ENCODE measurements around the gene LRP1B.
"Not testable (repeated sequence)": the region's sequence is repeated elsewhere in the genome, so short reads cannot be mapped to it uniquely, and the experiment has no call there.

The LRP1B gene

GRCh38 chr2:140964324-140964723 lies 1166.5 kb downstream of the LRP1B start:
- H3K27me3 ChIP-seq (ENCODE audit: control insufficient read depth in 1 of 2, insufficient read depth in 2 of 2, low read length in 2 of 2); H3K9ac ChIP-seq (ENCODE audit: low read length in 2 of 2); H3K4me1 ChIP-seq (ENCODE audit: control insufficient read depth, insufficient read depth, low read length); H3K9me3 ChIP-seq (ENCODE audit: control insufficient read depth in 2 of 2, low read length in 2 of 2); H3K36me3 ChIP-seq (ENCODE audit: control insufficient read depth in 2 of 2, insufficient read depth in 2 of 2, low read length in 2 of 2); H3K27ac ChIP-seq (ENCODE audit: low read length); H3K4me3 ChIP-seq (ENCODE audit: low read length in 2 of 2): not testable (repeated sequence)

GRCh38 chr2:140949932-140950331 lies 1180.9 kb downstream of the LRP1B start:
- Histone ChIP-seq H3K4me1 (ENCODE audit: control insufficient read depth, insufficient read depth, low read length) (no peaks in the 10 kb centered on the region), H3K9me3 (ENCODE audit: control insufficient read depth in 2 of 2, low read length in 2 of 2) (no peaks in the 10 kb centered on the region), H3K4me3 (ENCODE audit: low read length in 2 of 2) (no peak overlapping the region), H3K27me3 (ENCODE audit: control insufficient read depth in 1 of 2, insufficient read depth in 2 of 2, low read length in 2 of 2) (no peaks in the 10 kb centered on the region), H3K9ac (ENCODE audit: low read length in 2 of 2) (no peak overlapping the region), H3K27ac (ENCODE audit: low read length) (no peak overlapping the region), H3K36me3 (ENCODE audit: control insufficient read depth in 2 of 2, insufficient read depth in 2 of 2, low read length in 2 of 2) (no peaks in the 10 kb centered on the region)

- Histone ChIP-seq H3K27ac (ENCODE audit: low read length) (no peak overlapping the region), H3K4me3 (ENCODE audit: low read length in 2 of 2) (no peak overlapping the region), H3K36me3 (ENCODE audit: control insufficient read depth in 2 of 2, insufficient read depth in 2 of 2, low read length in 2 of 2) (no peaks in the 10 kb centered on the region), H3K9me3 (ENCODE audit: control insufficient read depth in 2 of 2, low read length in 2 of 2) (no peaks in the 10 kb centered on the region), H3K9ac (ENCODE audit: low read length in 2 of 2) (no peak overlapping the region), H3K4me1 (ENCODE audit: control insufficient read depth, insufficient read depth, low read length) (no peaks in the 10 kb centered on the region), H3K27me3 (ENCODE audit: control insufficient read depth in 1 of 2, insufficient read depth in 2 of 2, low read length in 2 of 2) (no peaks in the 10 kb centered on the region)
Observed at GRCh38 chr2:140947236-140947635, 1183.6 kb downstream of the LRP1B start.

GRCh38 chr2:140943867-140944266 lies 1186.9 kb downstream of the LRP1B start:
- Histone ChIP-seq H3K4me1 (ENCODE audit: control insufficient read depth, insufficient read depth, low read length) (no peaks in the 10 kb centered on the region), H3K27me3 (ENCODE audit: control insufficient read depth in 1 of 2, insufficient read depth in 2 of 2, low read length in 2 of 2) (no peaks in the 10 kb centered on the region), H3K4me3 (ENCODE audit: low read length in 2 of 2) (no peak overlapping the region), H3K9me3 (ENCODE audit: control insufficient read depth in 2 of 2, low read length in 2 of 2) (no peaks in the 10 kb centered on the region), H3K27ac (ENCODE audit: low read length) (no peak overlapping the region), H3K9ac (ENCODE audit: low read length in 2 of 2) (no peak overlapping the region), H3K36me3 (ENCODE audit: control insufficient read depth in 2 of 2, insufficient read depth in 2 of 2, low read length in 2 of 2) (no peaks in the 10 kb centered on the region)

- Histone ChIP-seq H3K27ac (ENCODE audit: low read length) (no peak overlapping the region), H3K4me3 (ENCODE audit: low read length in 2 of 2) (no peak overlapping the region), H3K36me3 (ENCODE audit: control insufficient read depth in 2 of 2, insufficient read depth in 2 of 2, low read length in 2 of 2) (no peaks in the 10 kb centered on the region), H3K9me3 (ENCODE audit: control insufficient read depth in 2 of 2, low read length in 2 of 2) (no peaks in the 10 kb centered on the region), H3K4me1 (ENCODE audit: control insufficient read depth, insufficient read depth, low read length) (no peaks in the 10 kb centered on the region), H3K27me3 (ENCODE audit: control insufficient read depth in 1 of 2, insufficient read depth in 2 of 2, low read length in 2 of 2) (no peaks in the 10 kb centered on the region), H3K9ac (ENCODE audit: low read length in 2 of 2) (no peak overlapping the region)
Observed at GRCh38 chr2:140942284-140942683, 1188.5 kb downstream of the LRP1B start.

GRCh38 chr2:140929849-140930248 lies 1201.0 kb downstream of the LRP1B start:
- Histone ChIP-seq H3K36me3 (ENCODE audit: control insufficient read depth in 2 of 2, insufficient read depth in 2 of 2, low read length in 2 of 2) (no peaks in the 10 kb centered on the region), H3K27me3 (ENCODE audit: control insufficient read depth in 1 of 2, insufficient read depth in 2 of 2, low read length in 2 of 2) (no peaks in the 10 kb centered on the region), H3K27ac (ENCODE audit: low read length) (no peak overlapping the region)

GRCh38 chr2:140918426-140918825 lies 1212.4 kb downstream of the LRP1B start:
- H3K36me3 ChIP-seq (ENCODE audit: control insufficient read depth in 2 of 2, insufficient read depth in 2 of 2, low read length in 2 of 2) = no peaks in the 10 kb centered on the region
- H3K4me3 ChIP-seq (ENCODE audit: low read length in 2 of 2) = no peak overlapping the region
- no peaks in the 10 kb centered on the region for H3K4me1 ChIP-seq (ENCODE audit: control insufficient read depth, insufficient read depth, low read length)
- no peaks in the 10 kb centered on the region for H3K9me3 ChIP-seq (ENCODE audit: control insufficient read depth in 2 of 2, low read length in 2 of 2)
- no peak overlapping the region for H3K27ac ChIP-seq (ENCODE audit: low read length)
- no peaks in the 10 kb centered on the region for H3K27me3 ChIP-seq (ENCODE audit: control insufficient read depth in 1 of 2, insufficient read depth in 2 of 2, low read length in 2 of 2)
- no peak overlapping the region for H3K9ac ChIP-seq (ENCODE audit: low read length in 2 of 2)

More at GRCh38 chr2:140929849-140930248, 1201.0 kb downstream of the LRP1B start:
- Histone ChIP-seq H3K9ac (ENCODE audit: low read length in 2 of 2) (no peak overlapping the region), H3K9me3 (ENCODE audit: control insufficient read depth in 2 of 2, low read length in 2 of 2) (no peaks in the 10 kb centered on the region), H3K4me3 (ENCODE audit: low read length in 2 of 2) (no peak overlapping the region), H3K4me1 (ENCODE audit: control insufficient read depth, insufficient read depth, low read length) (no peaks in the 10 kb centered on the region)

- H3K4me1 ChIP-seq (ENCODE audit: control insufficient read depth, insufficient read depth, low read length) = no peaks in the 10 kb centered on the region
- H3K27ac ChIP-seq (ENCODE audit: low read length) = no peak overlapping the region
- H3K4me3 ChIP-seq (ENCODE audit: low read length in 2 of 2) = no peak overlapping the region
- H3K36me3 ChIP-seq (ENCODE audit: control insufficient read depth in 2 of 2, insufficient read depth in 2 of 2, low read length in 2 of 2) = no peaks in the 10 kb centered on the region
- no peak overlapping the region for H3K9ac ChIP-seq (ENCODE audit: low read length in 2 of 2)
- H3K9me3 ChIP-seq (ENCODE audit: control insufficient read depth in 2 of 2, low read length in 2 of 2) = no peaks in the 10 kb centered on the region
- H3K27me3 ChIP-seq (ENCODE audit: control insufficient read depth in 1 of 2, insufficient read depth in 2 of 2, low read length in 2 of 2) = no peaks in the 10 kb centered on the region
Observed at GRCh38 chr2:140916410-140916809, 1214.4 kb downstream of the LRP1B start.

GRCh38 chr2:140910683-140911082 lies 1220.1 kb downstream of the LRP1B start:
- H3K9ac ChIP-seq (ENCODE audit: low read length in 2 of 2) = no peak overlapping the region
- H3K27me3 ChIP-seq (ENCODE audit: control insufficient read depth in 1 of 2, insufficient read depth in 2 of 2, low read length in 2 of 2) = no peaks in the 10 kb centered on the region
- no peaks in the 10 kb centered on the region for H3K4me1 ChIP-seq (ENCODE audit: control insufficient read depth, insufficient read depth, low read length)
- H3K9me3 ChIP-seq (ENCODE audit: control insufficient read depth in 2 of 2, low read length in 2 of 2) = no peaks in the 10 kb centered on the region
- no peak overlapping the region for H3K27ac ChIP-seq (ENCODE audit: low read length)
- H3K36me3 ChIP-seq (ENCODE audit: control insufficient read depth in 2 of 2, insufficient read depth in 2 of 2, low read length in 2 of 2) = no peaks in the 10 kb centered on the region
- H3K4me3 ChIP-seq (ENCODE audit: low read length in 2 of 2) = no peak overlapping the region

GRCh38 chr2:140905083-140905781 lies 1225.6 kb downstream of the LRP1B start:
- Histone ChIP-seq H3K9ac (ENCODE audit: low read length in 2 of 2) (no peak overlapping the region), H3K4me1 (ENCODE audit: control insufficient read depth, insufficient read depth, low read length) (no peaks in the 10 kb centered on the region), H3K36me3 (ENCODE audit: control insufficient read depth in 2 of 2, insufficient read depth in 2 of 2, low read length in 2 of 2) (no peaks in the 10 kb centered on the region), H3K27ac (ENCODE audit: low read length) (no peak overlapping the region), H3K4me3 (ENCODE audit: low read length in 2 of 2) (no peak overlapping the region), H3K9me3 (ENCODE audit: control insufficient read depth in 2 of 2, low read length in 2 of 2) (no peaks in the 10 kb centered on the region), H3K27me3 (ENCODE audit: control insufficient read depth in 1 of 2, insufficient read depth in 2 of 2, low read length in 2 of 2) (no peaks in the 10 kb centered on the region)

GRCh38 chr2:140895378-140895777 lies 1235.4 kb downstream of the LRP1B start:
- no peaks in the 10 kb centered on the region for H3K27me3 ChIP-seq (ENCODE audit: control insufficient read depth in 1 of 2, insufficient read depth in 2 of 2, low read length in 2 of 2)
- no peak overlapping the region for H3K4me3 ChIP-seq (ENCODE audit: low read length in 2 of 2)
- H3K4me1 ChIP-seq (ENCODE audit: control insufficient read depth, insufficient read depth, low read length) = no peaks in the 10 kb centered on the region
- H3K27ac ChIP-seq (ENCODE audit: low read length) = no peak overlapping the region
- no peaks in the 10 kb centered on the region for H3K9me3 ChIP-seq (ENCODE audit: control insufficient read depth in 2 of 2, low read length in 2 of 2)
- no peaks in the 10 kb centered on the region for H3K36me3 ChIP-seq (ENCODE audit: control insufficient read depth in 2 of 2, insufficient read depth in 2 of 2, low read length in 2 of 2)
- H3K9ac ChIP-seq (ENCODE audit: low read length in 2 of 2) = no peak overlapping the region

Data from stomach smooth muscle (tissue), 2 donors.